Activated T-cell treated with anti-CD3 and anti-CD28 coated beads, Interleukin-2, amount 50 U/mL, for 24 hours (primary cell): ENCODE measurements around the gene ANKRD23.

ENCODE experiments used
- DNase-seq: peaks from one replicate; pipeline ENCODE4 v3.0.0-alpha.2; 2020
- H3K27ac Mint-ChIP-seq: 2 replicates; pipeline ENCODE4 v1.8.0; 2020; ENCODE audit warnings: mild to moderate bottlenecking, mixed read lengths
- H3K27me3 Mint-ChIP-seq: 2 replicates; pipeline ENCODE4 v1.8.0; 2020; ENCODE audit warnings: mixed read lengths
- H3K36me3 Mint-ChIP-seq: 2 replicates; pipeline ENCODE4 v1.8.0; 2020; ENCODE audit warnings: low read depth, mixed read lengths
- H3K4me1 Mint-ChIP-seq: 2 replicates; pipeline ENCODE4 v1.8.0; 2020; ENCODE audit warnings: low read depth, mixed read lengths
- H3K4me3 Mint-ChIP-seq: 2 replicates; pipeline ENCODE4 v1.8.0; 2020; ENCODE audit warnings: mild to moderate bottlenecking, moderate library complexity, mixed read lengths
- H3K9me3 Mint-ChIP-seq: 2 replicates; pipeline ENCODE4 v1.8.0; 2020; ENCODE audit warnings: mixed read lengths

ANKRD23 gene

DNA sequence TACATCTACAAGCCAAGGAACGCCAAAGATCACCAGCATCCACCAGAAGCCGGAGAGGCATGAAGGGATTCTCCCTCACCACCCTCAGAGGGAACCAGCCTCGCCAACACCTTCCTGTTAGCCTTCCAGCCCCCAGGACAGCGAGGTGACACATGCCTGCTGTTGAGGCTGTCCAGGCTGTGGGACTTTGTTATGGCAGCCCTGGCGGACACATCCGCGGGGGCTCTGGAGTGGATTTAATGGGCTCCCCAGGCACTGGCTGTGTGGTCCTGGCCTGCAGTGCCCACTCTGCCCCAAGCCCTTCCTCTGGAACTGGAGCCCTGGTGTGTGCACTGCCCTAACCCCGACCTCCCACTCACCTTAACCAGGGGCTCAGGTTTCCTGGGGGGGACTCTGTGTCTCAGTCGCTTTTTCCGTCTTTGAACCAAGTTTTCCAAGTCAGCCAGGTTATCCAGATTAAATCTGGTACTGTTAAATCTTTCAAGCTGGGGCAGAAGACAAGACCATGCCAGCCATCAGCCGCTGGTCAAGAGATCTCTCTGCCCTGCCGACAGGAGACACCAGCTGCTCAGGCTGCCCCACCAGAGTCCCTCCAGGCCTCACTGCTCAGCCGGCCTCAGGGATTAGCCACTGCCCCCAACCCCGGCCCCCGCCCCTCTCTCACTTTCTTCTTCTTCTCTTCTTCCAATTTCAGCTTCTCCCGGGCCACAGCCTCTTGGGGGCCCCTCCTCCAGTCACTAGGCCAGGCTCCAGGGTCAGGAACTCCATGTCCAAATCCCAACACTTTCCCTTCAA is 1.9 kb downstream of the ANKRD23 start:
- Mint-ChIP-seq H3K9me3 (no peaks in the 10 kb centered on the region), H3K4me1 (peaks cover 21% of the 10 kb centered on the region), H3K4me3 (no peak overlapping the region), H3K27me3 (no peaks in the 10 kb centered on the region), H3K27ac (no peak overlapping the region), H3K36me3 (peaks cover 47% of the 10 kb centered on the region)
- no peak for DNase-seq

DNA sequence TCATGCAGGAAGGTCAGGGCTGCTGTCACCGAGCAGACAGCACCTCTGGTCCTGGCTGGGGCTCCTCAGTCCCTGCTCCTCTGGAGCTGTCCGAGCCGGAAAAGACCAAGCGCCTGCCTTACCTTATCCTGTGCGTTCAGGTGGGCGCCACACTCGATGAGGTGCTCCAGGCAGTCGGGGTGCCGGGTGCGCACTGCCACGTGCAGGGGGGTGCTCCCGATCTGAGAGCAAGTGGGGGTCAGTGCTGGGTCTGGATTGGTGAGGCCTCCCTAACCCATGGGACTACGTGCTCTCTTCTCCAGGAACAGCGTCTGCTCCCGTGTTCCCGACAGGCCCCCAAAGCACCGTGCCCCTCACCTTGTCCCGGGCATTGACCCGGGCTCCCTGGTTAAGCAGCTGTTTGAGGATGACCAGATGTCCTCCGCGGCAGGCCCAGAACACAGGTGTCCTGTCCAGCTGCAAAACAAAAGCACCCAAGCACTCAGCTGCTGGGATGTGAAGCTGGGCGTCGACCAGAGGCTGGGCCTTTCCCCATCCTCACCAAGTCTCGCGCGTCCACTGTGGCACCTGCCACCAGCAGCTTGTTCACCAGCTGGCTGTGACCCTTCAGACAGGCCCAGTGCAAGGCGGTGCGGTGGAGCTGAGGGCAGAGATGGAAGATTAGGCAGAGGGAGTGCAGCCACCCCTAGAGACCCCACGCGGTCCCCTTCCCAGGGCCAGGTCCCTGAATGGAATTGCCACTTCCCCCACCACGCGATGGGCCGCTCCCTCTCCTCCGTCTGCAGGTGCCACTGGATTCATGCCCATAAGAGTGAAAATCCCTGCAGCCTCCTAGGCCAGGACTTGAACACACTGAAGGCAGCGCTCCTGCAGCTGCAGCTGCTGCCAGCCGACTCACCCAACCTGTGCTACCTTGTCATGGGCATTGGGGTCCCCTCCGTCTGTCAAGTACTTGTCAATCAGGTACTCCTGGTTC is 3.7 kb downstream of the ANKRD23 start:
- Mint-ChIP-seq H3K36me3 (peaks cover 47% of the 10 kb centered on the region), H3K4me1 (peaks cover 21% of the 10 kb centered on the region), H3K27me3 (no peaks in the 10 kb centered on the region), H3K4me3 (peak overlapping the region; percentile 4), H3K27ac (peak overlapping the region; percentile 63), H3K9me3 (no peaks in the 10 kb centered on the region)
- DNase-seq, result no peak

GRCh38 chr2:96839293-96839874 is 4.4 kb downstream of the ANKRD23 start:
- peaks cover 21% of the 10 kb centered on the region for H3K4me1 Mint-ChIP-seq
- peak; percentile 85 for DNase-seq
- no peaks in the 10 kb centered on the region for H3K27me3 Mint-ChIP-seq
- peak overlapping the region; percentile 71 for H3K27ac Mint-ChIP-seq
- H3K9me3 Mint-ChIP-seq, result no peaks in the 10 kb centered on the region
- H3K4me3 Mint-ChIP-seq, result peak overlapping the region; percentile 52
- peaks cover 50% of the 10 kb centered on the region for H3K36me3 Mint-ChIP-seq

GRCh38 chr2:96838345-96839292 is 5.2 kb downstream of the ANKRD23 start:
- H3K36me3 Mint-ChIP-seq, result peaks cover 55% of the 10 kb centered on the region
- H3K4me1 Mint-ChIP-seq, result peaks cover 21% of the 10 kb centered on the region
- no peaks in the 10 kb centered on the region for H3K9me3 Mint-ChIP-seq
- H3K27me3 Mint-ChIP-seq, result no peaks in the 10 kb centered on the region
- H3K4me3 Mint-ChIP-seq, result no peak overlapping the region
- peak; percentile 43 for DNase-seq
- peak overlapping the region; percentile 71 for H3K27ac Mint-ChIP-seq

GRCh38 chr2:96837575-96837974 is 6.2 kb downstream of the ANKRD23 start:
- H3K4me1 Mint-ChIP-seq, result peaks cover 21% of the 10 kb centered on the region
- H3K4me3 Mint-ChIP-seq, result no peak overlapping the region
- no peaks in the 10 kb centered on the region for H3K27me3 Mint-ChIP-seq
- no peak for DNase-seq
- H3K36me3 Mint-ChIP-seq, result peaks cover 65% of the 10 kb centered on the region
- H3K9me3 Mint-ChIP-seq, result no peaks in the 10 kb centered on the region
- peak overlapping the region; percentile 40 for H3K27ac Mint-ChIP-seq

- Mint-ChIP-seq H3K27me3 (no peaks in the 10 kb centered on the region), H3K4me3 (no peak overlapping the region), H3K27ac (no peak overlapping the region), H3K4me1 (peaks cover 18% of the 10 kb centered on the region), H3K36me3 (peaks cover 77% of the 10 kb centered on the region), H3K9me3 (no peaks in the 10 kb centered on the region)
- DNase-seq, result no peak
These were observed 8.0 kb downstream of the ANKRD23 start for GRCh38 chr2:96835830-96836229.

DNA sequence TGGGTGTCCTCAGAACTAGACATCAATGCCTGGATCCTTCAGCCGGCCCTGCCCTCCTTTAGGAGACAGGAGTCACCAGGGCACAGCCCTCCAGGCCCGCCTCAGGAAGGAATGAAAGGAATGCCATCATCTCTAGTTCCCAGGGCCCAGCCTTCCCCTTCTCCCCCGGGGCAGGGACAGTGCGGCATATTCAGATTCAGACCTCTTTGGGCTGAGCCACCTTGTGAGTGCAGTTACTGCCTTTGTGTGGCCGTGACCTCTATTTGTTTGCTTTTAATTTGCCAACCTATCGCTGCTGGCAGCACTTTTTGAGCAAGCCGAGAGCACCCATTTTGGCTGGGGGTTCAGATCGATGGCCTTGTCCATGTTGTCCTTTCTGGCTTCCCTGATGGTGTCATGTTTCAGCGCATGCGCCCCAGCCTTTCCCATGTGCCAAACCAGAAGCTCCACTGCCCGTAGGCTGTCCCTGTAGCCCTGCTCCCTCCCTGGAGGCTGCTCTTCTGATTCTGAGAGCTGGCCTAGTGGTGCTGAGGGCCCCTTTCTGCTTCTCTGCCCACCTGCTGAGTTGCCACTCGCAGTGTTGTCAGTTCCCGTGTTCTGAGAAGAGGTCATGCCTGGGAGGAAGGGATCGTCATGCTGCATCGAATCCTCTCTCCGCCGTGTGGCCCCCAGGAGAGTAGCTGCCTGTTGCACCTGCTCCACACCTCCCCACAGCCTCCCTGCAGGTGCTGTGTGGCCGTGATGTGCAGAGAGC is 10.9 kb downstream of the ANKRD23 start:
- Mint-ChIP-seq H3K27ac (peak overlapping the region; percentile 79), H3K4me3 (no peak overlapping the region), H3K4me1 (no peaks in the 10 kb centered on the region), H3K27me3 (no peaks in the 10 kb centered on the region), H3K36me3 (peaks cover 89% of the 10 kb centered on the region), H3K9me3 (no peaks in the 10 kb centered on the region)
- no peak for DNase-seq

DNA sequence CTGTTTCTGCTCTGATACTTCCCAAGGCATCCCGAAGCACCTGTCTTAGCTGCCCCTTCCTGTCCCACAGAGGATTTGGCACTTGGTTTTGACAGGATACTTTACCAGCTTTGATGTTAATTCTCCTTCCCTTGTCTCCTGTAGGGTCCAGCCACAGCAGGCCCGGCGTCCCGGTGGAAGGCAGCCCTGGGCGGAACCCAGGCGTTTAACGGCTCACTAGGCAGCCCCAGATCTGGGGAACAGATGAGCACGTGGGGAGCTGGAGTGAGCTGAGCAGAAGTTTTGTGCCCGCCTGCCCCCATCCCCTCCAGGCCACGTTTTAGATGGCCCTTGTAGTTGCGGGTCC is 11.4 kb downstream of the ANKRD23 start:
- peaks cover 89% of the 10 kb centered on the region for H3K36me3 Mint-ChIP-seq
- H3K9me3 Mint-ChIP-seq, result no peaks in the 10 kb centered on the region
- no peaks in the 10 kb centered on the region for H3K27me3 Mint-ChIP-seq
- DNase-seq, result no peak
- H3K4me1 Mint-ChIP-seq, result no peaks in the 10 kb centered on the region
- no peak overlapping the region for H3K27ac Mint-ChIP-seq
- no peak overlapping the region for H3K4me3 Mint-ChIP-seq

DNA sequence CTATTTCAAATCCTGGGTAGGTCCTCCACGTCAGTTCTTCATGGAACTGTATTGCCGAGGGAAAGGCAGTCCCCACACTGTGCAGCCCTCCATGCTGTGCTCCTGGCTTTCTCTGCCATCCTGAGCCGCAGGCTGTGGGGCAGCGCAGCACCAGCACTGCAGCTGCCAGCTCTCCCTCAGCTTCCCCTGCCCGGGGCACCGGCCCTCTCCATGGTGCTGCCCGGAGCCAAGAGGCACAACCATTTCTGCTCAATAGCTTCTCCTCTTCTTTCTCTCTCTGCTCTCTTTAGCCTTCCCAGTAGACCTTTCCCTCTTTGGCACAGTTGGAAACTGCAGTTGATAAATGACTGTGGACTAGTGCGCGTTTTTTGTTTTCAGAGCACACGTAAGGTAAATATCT is 12.1 kb downstream of the ANKRD23 start:
- Mint-ChIP-seq H3K4me1 (no peaks in the 10 kb centered on the region), H3K4me3 (no peak overlapping the region), H3K36me3 (peaks cover 91% of the 10 kb centered on the region), H3K27ac (peak overlapping the region; percentile 11), H3K9me3 (no peaks in the 10 kb centered on the region), H3K27me3 (no peaks in the 10 kb centered on the region)
- no peak for DNase-seq

- no peaks in the 10 kb centered on the region for H3K27me3 Mint-ChIP-seq
- H3K4me3 Mint-ChIP-seq, result no peak overlapping the region
- no peaks in the 10 kb centered on the region for H3K4me1 Mint-ChIP-seq
- H3K9me3 Mint-ChIP-seq, result no peaks in the 10 kb centered on the region
- H3K36me3 Mint-ChIP-seq, result peaks cover 95% of the 10 kb centered on the region
- H3K27ac Mint-ChIP-seq, result peak overlapping the region; percentile 69
- no peak for DNase-seq
These were observed 13.7 kb downstream of the ANKRD23 start for GRCh38 chr2:96830044-96830562.

DNA sequence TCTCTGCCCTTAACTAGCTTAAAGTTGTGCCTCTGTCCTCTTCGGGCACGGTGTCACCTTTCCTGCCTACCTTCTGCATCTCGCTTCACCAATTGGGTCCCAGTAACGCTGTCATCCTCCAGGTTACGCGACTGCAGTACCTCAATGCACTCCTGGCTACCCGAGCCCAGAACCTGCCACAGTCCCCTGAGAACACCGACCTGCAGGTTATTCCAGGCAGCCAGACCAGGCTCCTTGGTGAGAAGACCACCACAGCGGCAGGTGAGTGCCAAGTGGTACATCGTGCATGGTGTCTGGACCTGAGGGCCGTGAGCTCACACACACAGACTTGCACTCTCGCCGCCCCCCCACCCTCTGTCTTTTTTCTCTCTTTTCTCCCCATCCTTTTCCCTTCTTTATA is 14.9 kb downstream of the ANKRD23 start:
- H3K4me1 Mint-ChIP-seq, result peaks cover 3% of the 10 kb centered on the region
- H3K9me3 Mint-ChIP-seq, result no peaks in the 10 kb centered on the region
- H3K4me3 Mint-ChIP-seq, result no peak overlapping the region
- peaks cover 95% of the 10 kb centered on the region for H3K36me3 Mint-ChIP-seq
- H3K27me3 Mint-ChIP-seq, result no peaks in the 10 kb centered on the region
- no peak for DNase-seq
- H3K27ac Mint-ChIP-seq, result peak overlapping the region; percentile 69

GRCh38 chr2:96828436-96828835 is 15.4 kb downstream of the ANKRD23 start:
- Mint-ChIP-seq H3K9me3 (no peaks in the 10 kb centered on the region), H3K27ac (peak overlapping the region; percentile 45), H3K4me1 (peaks cover 6% of the 10 kb centered on the region), H3K4me3 (no peak overlapping the region), H3K36me3 (peaks cover 94% of the 10 kb centered on the region), H3K27me3 (no peaks in the 10 kb centered on the region)
- no peak for DNase-seq
